8988T (cell line): ENCODE results near the gene OR5T1.

Experiments used
- DNase-seq: peaks from one replicate; pipeline ENCODE4 v3.0.0; 2011

Gene OR5T1

GRCh38 chr11:56273854-56274253 lies at the start of gene OR5T1:
OR5T1 (plus strand) TSS chr11:56274154; CDS start chr11:56275639, 1,485 bp downstream.
- no peak for DNase-seq

GRCh38 chr11:56234155-56234554 lies 39.8 kb upstream of the OR5T1 start, which contains the start of gene OR5T2:
OR5T2 (minus strand) TSS chr11:56234255; CDS start chr11:56233062, 1,193 bp downstream.
- no peak for DNase-seq

DNA sequence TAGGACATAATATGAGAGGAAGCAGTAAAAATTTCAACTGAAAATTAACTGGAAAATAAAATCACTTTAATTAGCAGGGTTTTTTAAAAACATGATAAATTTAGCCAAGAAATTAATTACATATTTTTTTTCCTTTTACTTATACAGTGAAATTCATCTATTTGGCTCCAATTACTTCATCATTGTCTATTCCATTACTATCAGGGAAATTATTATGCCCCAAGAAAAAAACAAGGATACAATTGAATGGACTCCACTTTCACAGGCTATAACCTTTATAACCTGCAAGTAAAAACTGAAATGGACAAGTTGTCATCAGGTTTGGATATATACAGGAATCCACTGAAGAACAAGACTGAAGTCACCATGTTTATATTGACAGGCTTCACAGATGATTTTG lies 22.0 kb upstream of the OR5T1 start, which contains the start of gene OR5T3:
OR5T3 (plus strand) TSS at position 301 of the 400 bp plus-strand sequence; CDS start at position 301, 0 bp downstream.
- DNase-seq = no peak

- no peak for DNase-seq
Observed at GRCh38 chr11:56271092-56271491, 2.9 kb upstream of the OR5T1 start.

- DNase-seq = no peak
Observed at GRCh38 chr11:56292154-56292553, 18.2 kb downstream of the OR5T1 start, which contains the start of gene OR8H1. OR8H1 (minus strand) TSS chr11:56292254; CDS start chr11:56291062, 1,192 bp downstream.

DNA sequence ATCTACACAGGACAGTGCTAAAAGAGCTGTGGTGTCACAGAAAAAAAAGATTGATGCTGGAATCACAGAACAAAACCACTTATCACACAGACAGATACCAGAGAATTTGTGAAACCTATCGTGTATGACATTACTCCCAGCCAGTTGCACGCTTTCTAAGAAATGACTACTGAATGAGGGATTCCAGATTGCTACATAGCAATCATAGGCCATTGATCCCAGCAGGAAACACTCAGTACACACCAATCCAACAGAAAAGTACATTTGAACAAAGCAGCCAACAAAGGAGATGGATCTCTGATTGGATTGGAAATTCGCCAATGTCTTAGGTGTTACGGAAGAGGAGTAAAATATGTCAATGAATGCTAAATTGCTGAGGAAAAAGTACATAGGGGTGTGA lies 22.9 kb downstream of the OR5T1 start:
- DNase-seq = no peak

DNA sequence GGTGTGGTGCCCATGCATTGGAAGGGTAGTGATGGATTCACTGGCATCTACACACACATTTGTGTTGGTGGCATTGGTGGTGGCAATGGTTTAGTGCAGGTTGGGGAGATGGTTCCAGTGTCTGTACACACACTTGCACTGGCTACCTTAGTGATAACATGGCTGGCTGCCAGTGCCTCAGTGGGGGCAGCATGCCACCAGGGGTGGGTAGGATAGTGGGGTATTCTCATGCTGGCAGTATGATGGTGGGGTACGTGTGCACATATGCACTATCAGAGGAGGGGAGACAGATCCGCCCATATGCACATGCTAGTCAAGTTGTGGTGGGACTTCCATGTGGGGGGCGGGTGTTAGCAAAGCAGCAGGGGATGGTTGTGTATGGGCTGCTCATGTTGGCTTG lies 33.9 kb downstream of the OR5T1 start:
- no peak for DNase-seq

GRCh38 chr11:56314844-56315243 lies 40.9 kb downstream of the OR5T1 start, which contains the start of gene OR8K3:
OR8K3 (plus strand) TSS chr11:56315144; CDS start chr11:56318307, 3,163 bp downstream.
- no peak for DNase-seq
